Transverse colon (tissue), 4 donors: ENCODE results near the gene NR1H2.

Experiments
- EP300 ChIP-seq: sonication (generic); formaldehyde crosslinking; IDR thresholded peaks from one replicate; pipeline ENCODE4 v1.6.1; 2017; ENCODE audit warnings: antibody characterized with exemption, low read depth
- POLR2A ChIP-seq: fragments of 450-650 bp; IDR thresholded peaks from one replicate; pipeline ENCODE4 v1.6.1; 2016; ENCODE audit warnings: antibody characterized with exemption, mild to moderate bottlenecking, moderate library complexity
- POLR2AphosphoS5 ChIP-seq, 3 donors: sonication (generic); formaldehyde crosslinking; IDR thresholded peaks; one replicate each; pipeline ENCODE4 v1.6.1; 2016; ENCODE audit warnings: antibody characterized with exemption in 3 of 3
- TF ChIP-seq, protein P1 (sequence below), 5 experiments: fragments of 200-600 bp in 3 of 5; fragments of 450-650 bp in 2 of 5; sonication (generic) in 3 of 5; IDR thresholded peaks; 1 replicate in 2 of 5; 2 replicates in 3 of 5; pipeline ENCODE4 v1.5.1; 2016 to 2017; ENCODE audit warnings: antibody characterized with exemption in 5 of 5, inconsistent platforms in 3 of 5, mild to moderate bottlenecking in 2 of 5, moderate library complexity in 1 of 5

- TF ChIP-seq, protein P1, sequence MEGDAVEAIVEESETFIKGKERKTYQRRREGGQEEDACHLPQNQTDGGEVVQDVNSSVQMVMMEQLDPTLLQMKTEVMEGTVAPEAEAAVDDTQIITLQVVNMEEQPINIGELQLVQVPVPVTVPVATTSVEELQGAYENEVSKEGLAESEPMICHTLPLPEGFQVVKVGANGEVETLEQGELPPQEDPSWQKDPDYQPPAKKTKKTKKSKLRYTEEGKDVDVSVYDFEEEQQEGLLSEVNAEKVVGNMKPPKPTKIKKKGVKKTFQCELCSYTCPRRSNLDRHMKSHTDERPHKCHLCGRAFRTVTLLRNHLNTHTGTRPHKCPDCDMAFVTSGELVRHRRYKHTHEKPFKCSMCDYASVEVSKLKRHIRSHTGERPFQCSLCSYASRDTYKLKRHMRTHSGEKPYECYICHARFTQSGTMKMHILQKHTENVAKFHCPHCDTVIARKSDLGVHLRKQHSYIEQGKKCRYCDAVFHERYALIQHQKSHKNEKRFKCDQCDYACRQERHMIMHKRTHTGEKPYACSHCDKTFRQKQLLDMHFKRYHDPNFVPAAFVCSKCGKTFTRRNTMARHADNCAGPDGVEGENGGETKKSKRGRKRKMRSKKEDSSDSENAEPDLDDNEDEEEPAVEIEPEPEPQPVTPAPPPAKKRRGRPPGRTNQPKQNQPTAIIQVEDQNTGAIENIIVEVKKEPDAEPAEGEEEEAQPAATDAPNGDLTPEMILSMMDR (IDR thresholded peaks at IDR 0.05): no peak
- TF ChIP-seq POLR2A (no peak), POLR2AphosphoS5 (IDR thresholded peaks at IDR 0.05) (no peak), EP300 (no peak)
These were observed 49.3 kb downstream of the NR1H2 start for GRCh38 chr19:50425581-50425980.
